GM19468 (cell line): ENCODE results near the gene GNAI2.
"Not testable (repeated sequence)": the region's sequence is repeated elsewhere in the genome, so short reads cannot be mapped to it uniquely, and the experiment has no call there.

Source experiments
- ATAC-seq: cut with Tn5 transposase; IDR thresholded peaks from one replicate; pipeline ENCODE4 v1.9.1; 2021; ENCODE audit warnings: mild to moderate bottlenecking, moderate library complexity, moderate number of reproducible peaks; ENCODE audit not compliant: unreplicated experiment; ENCODE audit errors: extremely low read depth

Gene GNAI2

DNA sequence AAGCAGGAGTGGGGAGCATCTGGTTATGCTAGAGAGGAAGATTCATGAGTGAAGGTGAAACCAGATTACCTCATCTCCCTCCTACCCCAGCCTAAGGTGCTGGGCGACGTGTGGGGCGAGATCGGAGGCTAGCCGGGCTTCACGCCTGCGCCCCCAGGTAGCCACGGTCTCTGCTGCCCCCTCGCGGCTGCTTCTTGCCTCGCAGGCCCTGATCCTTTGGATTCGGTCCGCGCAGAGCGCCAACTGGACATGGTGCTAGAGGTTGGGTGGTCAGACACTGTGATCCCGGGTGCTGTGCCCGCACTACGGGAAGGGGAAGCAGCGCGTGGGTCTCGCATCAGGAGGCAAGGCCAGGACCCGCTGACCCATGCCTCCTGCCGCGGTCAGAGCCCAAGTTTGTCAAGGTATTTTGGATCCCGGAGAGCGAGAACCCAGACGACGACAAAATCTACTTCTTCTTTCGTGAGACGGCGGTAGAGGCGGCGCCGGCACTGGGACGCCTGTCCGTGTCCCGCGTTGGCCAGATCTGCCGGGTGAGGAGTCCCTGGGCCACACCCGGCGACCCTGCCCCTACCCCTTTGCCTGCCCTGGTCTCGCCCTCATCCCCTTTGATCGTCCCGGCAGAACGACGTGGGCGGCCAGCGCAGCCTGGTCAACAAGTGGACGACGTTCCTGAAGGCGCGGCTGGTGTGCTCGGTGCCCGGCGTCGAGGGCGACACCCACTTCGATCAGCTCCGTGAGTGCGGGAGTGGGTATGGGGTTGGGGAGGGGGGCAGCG, 37.1 kb downstream of the GNAI2 start:
- ATAC-seq, result peak; percentile 26

GRCh38 chr3:50273689-50274065, 37.7 kb downstream of the GNAI2 start:
- ATAC-seq, result no peak

DNA sequence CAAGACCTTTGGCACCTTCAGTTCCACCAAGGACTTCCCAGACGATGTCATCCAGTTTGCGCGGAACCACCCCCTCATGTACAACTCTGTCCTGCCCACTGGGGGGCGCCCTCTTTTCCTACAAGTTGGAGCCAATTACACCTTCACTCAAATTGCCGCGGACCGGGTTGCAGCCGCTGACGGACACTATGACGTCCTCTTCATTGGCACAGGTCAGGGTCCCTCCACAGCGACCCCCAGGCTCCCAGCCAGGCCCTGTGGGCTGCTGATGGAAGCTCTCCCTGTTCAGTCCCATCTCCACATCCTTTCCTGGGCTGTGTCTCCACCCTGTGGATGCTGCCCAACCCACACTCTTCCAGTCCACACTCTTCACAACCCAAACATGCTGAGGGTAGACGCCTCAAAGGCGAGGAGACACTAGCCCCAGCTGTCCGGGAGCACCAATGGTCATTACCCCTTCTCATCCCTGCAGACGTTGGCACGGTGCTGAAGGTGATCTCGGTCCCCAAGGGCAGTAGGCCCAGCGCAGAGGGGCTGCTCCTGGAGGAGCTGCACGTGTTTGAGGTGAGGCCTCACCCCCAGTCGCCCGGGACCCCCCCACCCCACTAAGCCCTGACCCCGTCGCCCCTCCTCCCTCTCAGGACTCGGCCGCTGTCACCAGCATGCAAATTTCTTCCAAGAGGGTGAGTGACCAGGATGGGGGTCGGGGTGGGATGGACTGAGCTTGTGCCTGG, 38.5 kb downstream of the GNAI2 start:
- no peak for ATAC-seq

DNA sequence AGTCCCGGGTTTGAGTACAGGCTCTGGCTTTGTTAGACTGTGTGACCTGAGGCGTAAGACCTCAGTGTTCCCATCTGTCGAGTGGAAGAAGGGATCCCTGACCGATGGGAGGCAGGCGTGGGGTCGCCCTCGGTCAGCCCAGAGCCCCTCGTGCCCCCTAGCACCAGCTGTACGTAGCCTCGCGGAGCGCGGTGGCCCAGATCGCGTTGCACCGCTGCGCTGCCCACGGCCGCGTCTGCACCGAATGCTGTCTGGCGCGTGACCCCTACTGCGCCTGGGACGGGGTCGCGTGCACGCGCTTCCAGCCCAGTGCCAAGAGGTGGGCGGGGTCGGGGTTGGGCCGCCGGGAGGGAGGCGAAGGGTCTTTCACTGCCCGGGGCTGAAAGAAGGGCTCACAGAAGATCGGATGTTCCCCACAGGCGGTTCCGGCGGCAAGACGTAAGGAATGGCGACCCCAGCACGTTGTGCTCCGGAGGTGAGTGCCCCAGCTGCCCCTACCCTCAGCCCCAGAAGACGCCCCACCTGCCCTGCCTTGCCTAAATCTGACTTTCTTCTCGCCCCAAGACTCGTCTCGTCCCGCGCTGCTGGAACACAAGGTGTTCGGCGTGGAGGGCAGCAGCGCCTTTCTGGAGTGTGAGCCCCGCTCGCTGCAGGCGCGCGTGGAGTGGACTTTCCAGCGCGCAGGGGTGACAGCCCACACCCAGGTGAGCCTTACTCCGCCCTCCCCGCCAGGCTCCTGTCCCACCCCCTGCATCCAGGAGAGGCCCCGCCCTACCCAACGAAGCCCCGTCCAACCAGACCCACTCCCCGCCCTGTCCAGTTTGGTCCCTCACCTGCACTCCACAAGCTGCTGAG, 39.4 kb downstream of the GNAI2 start:
- no peak for ATAC-seq

DNA sequence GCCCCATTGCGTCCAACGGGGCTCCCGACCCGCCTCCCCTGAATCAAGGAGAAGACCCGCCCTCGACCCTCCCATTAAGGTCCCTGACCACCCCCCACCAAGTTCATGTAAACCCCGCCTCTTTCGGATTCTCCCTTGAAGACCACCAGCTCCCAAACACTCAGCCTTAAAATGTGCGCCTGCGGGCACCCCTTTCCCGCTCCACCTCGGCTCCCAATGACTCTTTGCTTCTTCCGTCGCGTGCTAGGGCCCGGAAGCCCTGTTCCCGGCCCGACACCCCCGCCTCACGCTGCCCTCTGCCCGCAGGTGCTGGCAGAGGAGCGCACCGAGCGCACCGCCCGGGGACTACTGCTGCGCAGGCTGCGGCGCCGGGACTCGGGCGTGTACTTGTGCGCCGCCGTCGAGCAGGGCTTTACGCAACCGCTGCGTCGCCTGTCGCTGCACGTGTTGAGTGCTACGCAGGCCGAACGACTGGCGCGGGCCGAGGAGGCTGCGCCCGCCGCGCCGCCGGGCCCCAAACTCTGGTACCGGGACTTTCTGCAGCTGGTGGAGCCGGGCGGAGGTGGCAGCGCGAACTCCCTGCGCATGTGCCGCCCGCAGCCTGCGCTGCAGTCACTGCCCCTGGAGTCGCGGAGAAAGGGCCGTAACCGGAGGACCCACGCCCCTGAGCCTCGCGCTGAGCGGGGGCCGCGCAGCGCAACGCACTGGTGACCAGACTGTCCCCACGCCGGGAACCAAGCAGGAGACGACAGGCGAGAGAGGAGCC, 40.2 kb downstream of the GNAI2 start:
- no peak for ATAC-seq

GRCh38 chr3:50276762-50277101, 40.7 kb downstream of the GNAI2 start:
- ATAC-seq, result no peak

DNA sequence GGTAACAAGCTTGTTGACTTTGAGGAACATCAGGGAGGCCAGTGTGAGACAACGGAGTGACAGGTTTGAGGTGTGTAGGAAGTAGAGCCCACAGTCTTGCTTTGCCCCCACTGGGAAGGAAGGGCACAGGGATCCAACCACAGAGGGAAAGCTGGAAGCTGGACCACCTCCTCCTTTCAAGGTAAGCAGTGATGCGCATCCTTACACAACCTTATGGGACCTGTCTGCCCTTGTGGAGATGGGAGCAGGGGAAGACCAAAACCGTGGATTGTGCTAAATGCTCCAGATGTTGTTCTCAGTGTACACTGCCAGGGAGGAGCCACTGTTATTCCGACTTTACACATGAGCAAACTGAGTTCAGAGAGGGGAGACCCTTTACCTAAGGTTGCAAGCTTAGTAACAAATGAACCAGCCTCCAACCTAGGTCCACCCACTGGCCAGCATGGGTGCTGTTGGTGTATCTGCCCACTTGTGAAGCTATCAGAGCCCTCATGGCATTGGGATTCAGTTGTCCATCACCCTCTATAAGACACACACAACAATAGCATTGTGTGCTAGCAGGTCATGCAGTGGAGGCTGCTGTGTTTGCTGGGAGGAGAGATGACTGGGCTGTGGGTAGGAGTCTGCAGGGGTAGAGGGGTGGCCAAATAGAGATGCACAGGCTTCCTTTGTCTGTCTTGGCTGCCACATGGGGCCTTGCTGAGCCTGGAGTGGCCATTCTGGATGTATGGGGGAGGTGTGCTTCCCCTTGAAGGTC, 42.3 kb downstream of the GNAI2 start:
- no peak for ATAC-seq

DNA sequence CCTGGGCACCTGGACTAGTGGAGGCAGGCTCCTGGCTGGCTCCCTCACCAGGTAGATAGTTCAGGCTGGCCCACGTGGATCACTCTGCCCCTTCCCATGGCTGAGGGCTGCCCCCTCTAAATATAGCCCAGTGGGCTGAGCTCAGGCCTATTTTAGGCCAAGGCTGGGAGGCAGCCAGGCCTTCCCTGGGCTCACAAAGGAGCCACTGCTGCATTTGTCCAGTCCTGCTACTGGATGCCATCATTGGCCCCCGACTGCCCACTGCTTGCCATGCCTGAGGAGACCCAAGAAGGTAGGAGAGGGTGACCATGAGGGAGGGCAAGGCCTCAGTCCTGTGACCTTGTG, 42.8 kb downstream of the GNAI2 start, which contains the start of gene LSMEM2:
Gene LSMEM2, plus strand, starts transcription at position 208 of the 345 bp plus-strand sequence. Its CDS starts 27 bp downstream, at position 235.
- no peak for ATAC-seq

DNA sequence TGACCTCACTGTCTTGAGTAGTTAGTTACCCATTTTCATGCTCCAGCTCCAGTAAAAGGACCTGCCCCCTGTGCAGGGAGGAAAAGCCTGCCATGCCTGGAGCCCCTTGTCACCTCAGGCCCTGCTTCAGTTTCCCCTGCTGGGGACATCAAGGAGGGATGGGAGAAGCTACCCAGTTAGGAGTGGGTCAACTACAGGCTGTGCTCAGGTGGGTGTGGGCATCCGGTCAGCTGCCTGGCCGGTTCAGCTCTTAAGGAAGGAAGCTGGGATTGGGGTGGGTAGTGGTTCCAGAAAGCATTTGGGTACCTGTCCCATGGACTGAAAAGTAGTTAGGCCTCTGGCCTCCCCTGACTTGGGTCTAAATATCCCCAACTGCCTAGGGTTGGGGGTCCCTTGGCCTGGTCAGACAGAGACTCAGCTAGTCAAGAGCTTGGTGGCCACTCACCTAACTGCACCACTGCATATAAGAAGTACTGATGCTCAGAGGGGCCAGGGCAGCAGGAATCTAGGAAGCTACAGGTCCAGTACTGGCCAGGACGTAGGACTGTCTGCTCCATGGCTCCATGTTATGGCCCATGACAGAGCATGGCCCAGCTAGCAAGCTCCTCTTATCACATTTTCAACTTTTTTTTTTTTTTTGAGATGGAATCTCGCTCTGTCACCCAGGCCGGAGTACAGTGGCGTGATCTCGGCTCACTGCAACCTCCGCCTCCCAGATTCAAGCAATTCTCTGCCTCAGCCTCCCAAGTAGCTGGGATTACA, 43.4 kb downstream of the GNAI2 start:
- no peak for ATAC-seq

GRCh38 chr3:50284121-50284520, 48.1 kb downstream of the GNAI2 start:
- ATAC-seq, result not testable (repeated sequence)

- ATAC-seq, result no peak
Measured at GRCh38 chr3:50286322-50287227, 50.6 kb downstream of the GNAI2 start.

DNA sequence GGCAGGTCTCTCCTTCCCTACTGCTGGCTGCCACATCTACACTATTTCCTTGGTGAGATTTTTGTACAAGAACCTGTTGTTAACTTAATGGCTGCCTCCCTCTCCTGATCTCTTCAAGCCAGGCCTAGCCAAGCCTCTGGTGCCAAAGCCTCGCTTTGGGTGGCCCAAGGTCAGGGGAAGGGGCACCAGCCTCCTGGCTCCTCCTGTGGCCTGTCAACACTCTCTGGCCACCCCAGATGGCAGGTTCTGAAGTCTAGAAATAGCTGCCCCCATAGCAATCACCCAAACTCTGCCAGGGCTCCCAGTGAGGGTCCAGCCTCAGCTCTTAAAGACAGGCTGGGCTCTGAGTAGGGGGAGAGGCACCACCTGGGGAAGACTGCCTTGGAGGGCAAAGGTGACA, 51.3 kb downstream of the GNAI2 start:
- no peak for ATAC-seq

DNA sequence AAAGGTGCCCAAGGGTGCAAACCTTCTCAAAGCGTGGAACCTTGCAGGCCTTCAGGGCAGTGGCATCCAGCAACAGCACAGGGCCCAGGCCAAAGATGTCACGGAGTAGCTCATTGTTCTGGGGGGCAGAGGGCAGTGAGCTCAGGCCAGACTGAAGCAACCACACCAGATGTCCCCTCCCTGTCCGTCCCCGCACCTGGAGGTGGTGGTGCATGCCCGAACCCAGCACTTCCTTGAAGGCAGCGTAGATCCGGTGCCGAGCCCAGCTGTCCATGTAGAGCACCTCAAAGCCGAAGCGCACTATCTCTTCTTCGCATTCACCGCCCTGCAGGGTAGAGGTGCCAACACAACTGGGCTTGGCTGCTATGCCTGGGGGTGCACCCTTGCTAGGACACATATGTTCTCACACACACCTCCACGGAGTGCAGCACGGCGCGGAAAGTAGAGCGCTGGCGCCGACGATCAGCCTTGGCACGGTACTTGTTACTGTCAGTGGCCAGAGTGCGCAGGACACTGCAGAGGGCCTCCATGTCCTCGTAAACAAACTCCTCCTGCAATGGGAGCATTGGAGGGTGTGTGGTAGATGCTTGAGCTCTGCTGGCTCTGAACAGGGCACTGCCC, 52.5 kb downstream of the GNAI2 start:
- ATAC-seq, result no peak

- ATAC-seq, result no peak
Measured at GRCh38 chr3:50289130-50289529, 53.1 kb downstream of the GNAI2 start.

DNA sequence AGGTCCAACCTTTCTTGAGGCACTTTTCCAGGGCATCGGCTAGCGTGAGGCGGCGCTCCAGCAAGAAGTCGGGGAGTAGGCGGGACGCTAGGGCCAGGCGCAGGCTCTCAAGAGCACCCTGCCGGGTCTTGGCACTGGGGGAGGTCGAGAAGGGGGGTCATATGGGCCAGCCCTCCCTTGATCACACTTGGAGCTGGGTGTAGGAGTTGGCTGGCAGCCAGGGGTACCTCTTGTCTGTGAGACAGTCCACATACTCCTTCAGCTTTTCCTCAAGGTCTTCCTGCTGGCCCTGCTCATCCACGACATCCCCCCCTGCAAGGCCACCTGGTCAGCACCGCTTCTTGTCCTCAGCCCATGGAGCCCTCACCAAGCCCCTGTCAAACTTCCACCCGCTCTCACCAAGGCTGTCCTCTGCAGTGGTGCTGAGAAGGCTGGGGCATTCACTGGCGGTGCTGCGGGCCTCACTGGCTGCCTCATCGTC, 54.2 kb downstream of the GNAI2 start:
- ATAC-seq, result no peak

- peak; percentile 87 for ATAC-seq
Measured at GRCh38 chr3:50292159-50293078, 56.4 kb downstream of the GNAI2 start, which contains the start of gene IFRD2. TSS of gene IFRD2 (minus strand) at chr3:50292429. CDS start at chr3:50292274, 155 bp downstream.
